HG03045 (cell line): Measurements from ENCODE around the gene KCNC1.

Experiments
- ATAC-seq: cut with Tn5 transposase; IDR thresholded peaks from one replicate; pipeline ENCODE4 v1.9.1; 2021; ENCODE audit warnings: mild to moderate bottlenecking, moderate library complexity; ENCODE audit not compliant: unreplicated experiment

KCNC1 gene

GRCh38 chr11:17714356-17714854 is 20.2 kb upstream of the KCNC1 start:
- ATAC-seq, result no peak

GRCh38 chr11:17714870-17715269 is 19.7 kb upstream of the KCNC1 start:
- ATAC-seq, result no peak

- no peak for ATAC-seq
Observed at GRCh38 chr11:17716807-17717206, 17.8 kb upstream of the KCNC1 start.

GRCh38 chr11:17718015-17718414 is 16.6 kb upstream of the KCNC1 start:
- no peak for ATAC-seq

- ATAC-seq, result no peak
Observed at GRCh38 chr11:17718510-17718962, 16.0 kb upstream of the KCNC1 start.

- no peak for ATAC-seq
Observed at GRCh38 chr11:17719028-17719937, 15.3 kb upstream of the KCNC1 start, which contains the start of gene MYOD1. MYOD1 (plus strand) TSS chr11:17719571; CDS start chr11:17719783, 212 bp downstream.

- no peak for ATAC-seq
Observed at GRCh38 chr11:17719938-17720795, 14.4 kb upstream of the KCNC1 start.

GRCh38 chr11:17720796-17721171 is 13.8 kb upstream of the KCNC1 start:
- ATAC-seq, result no peak

GRCh38 chr11:17721242-17721999 is 13.2 kb upstream of the KCNC1 start:
- ATAC-seq, result no peak

- ATAC-seq, result no peak
Observed at GRCh38 chr11:17722000-17722643, 12.5 kb upstream of the KCNC1 start.

- ATAC-seq, result no peak
Observed at GRCh38 chr11:17724020-17724908, 10.3 kb upstream of the KCNC1 start.

- no peak for ATAC-seq
Observed at GRCh38 chr11:17725174-17725573, 9.4 kb upstream of the KCNC1 start.

GRCh38 chr11:17730137-17730536 is 4.4 kb upstream of the KCNC1 start:
- ATAC-seq, result no peak

GRCh38 chr11:17730608-17731462 is 3.7 kb upstream of the KCNC1 start:
- peak; percentile 76 for ATAC-seq

GRCh38 chr11:17733261-17733660 is 1.3 kb upstream of the KCNC1 start:
- no peak for ATAC-seq

- no peak for ATAC-seq
Observed at GRCh38 chr11:17734986-17735817, 621 bp downstream of the KCNC1 start.

GRCh38 chr11:17735818-17736578 is 1.4 kb downstream of the KCNC1 start:
- no peak for ATAC-seq
